ENCODE measurements around the gene SH3BP1. TPM values are rescaled to one million over a fixed set of nuclear protein-coding genes. Genes with fewer than 3 reads are reported as not detected.

SH3BP1 gene
- total and polyA plus RNA-seq, 9 of the 15 experiments (the other 6 are each of a cell fraction or from before 2014, with no cell fraction given) = 0.10 to 36.2 (median 10.4) TPM

GRCh38 chr22:37638391-37639069 is 939 bp upstream of the SH3BP1 start:
- H3K79me2 ChIP-seq (ENCODE audit: control insufficient read depth, insufficient read depth, low read length) = peaks cover 11% of the 10 kb centered on the region
- no TSS peak for BruUV-seq (replicated peaks)
- 75% methylated on average over 9 of the region's 11 CpGs for WGBS (ENCODE audit: insufficient coverage, low coverage, missing lambda C conversion rate)
- H3K9me3 ChIP-seq (replicated peaks; ENCODE audit: control insufficient read depth, insufficient read depth, low read depth, low read length) = no peaks in the 10 kb centered on the region
- H3K27me3 ChIP-seq (ENCODE audit: control insufficient read depth in 2 of 2, insufficient read depth in 2 of 2, low read length in 2 of 2) = no peaks in the 10 kb centered on the region
- no peak for ATAC-seq
- CTCF ChIA-PET (ENCODE audit: low intra/inter-chr PET ratio) = no interaction called here
- no peak overlapping the region; the same call in 1 of the 2 replicates for H3K4me3 ChIP-seq
- in situ Hi-C loops (cut with MboI) = no loop called here
- no peak for DNase-seq (ENCODE audit: extremely low read depth in 1 of 4, low spot score in 3 of 4)
- intact Hi-C loops (cut with micrococcal nuclease) = no loop called here
- peak overlapping the region in 1 of 2 experiments; percentile 92; a peak in 3 of 4 replicates for H3K9ac ChIP-seq (ENCODE audit: insufficient read depth in 1 of 2, low read depth in 2 of 2, low read length in 2 of 2)
- H3K36me3 ChIP-seq (ENCODE audit: control insufficient read depth, insufficient read depth, low read length) = peaks cover 22% of the 10 kb centered on the region; the same call in 2 of the 3 replicates
- POLR2A ChIA-PET = interaction anchor here (0.6 to 2.5 kb wide), 8 partner anchors 11 to 1399 kb away, joined by 3 to 12 read pairs (median 3); partner anchors contain the start of gene APOL2
- TF ChIP-seq THRB (CRISPR knock-in tag; conservative IDR thresholded peaks at IDR 0.05) (no peak), YBX1 (IDR thresholded peaks at IDR 0.05) (no peak), CHD2 (IDR thresholded peaks at IDR 0.05; ENCODE audit: low read depth, low read length) (no peak), IFI16 (CRISPR knock-in tag; IDR thresholded peaks at IDR 0.05) (no peak), TFAP4 (CRISPR knock-in tag; IDR thresholded peaks at IDR 0.05; ENCODE audit: borderline replicate concordance) (0 out of 2 replicates have a peak, but pooled peaks have one; percentile 27), ARID3B (CRISPR knock-in tag; IDR thresholded peaks at IDR 0.05; ENCODE audit: borderline replicate concordance) (no peak), TARDBP (IDR thresholded peaks at IDR 0.05) (no peak), KHSRP (IDR thresholded peaks at IDR 0.05) (no peak), KDM2B (CRISPR knock-in tag; IDR thresholded peaks at IDR 0.05) (no peak), ZFP91 (CRISPR knock-in tag; IDR thresholded peaks at IDR 0.05) (no peak), ZKSCAN8 (CRISPR knock-in tag; IDR thresholded peaks at IDR 0.05) (peak; percentile 52; the same call in 1 of the 2 replicates)
- no peaks in the 10 kb centered on the region for H3K9me1 ChIP-seq (ENCODE audit: control insufficient read depth, insufficient read depth, low read length)
- no peaks in the 10 kb centered on the region for H4K20me1 ChIP-seq (replicated peaks; ENCODE audit: control insufficient read depth, insufficient read depth, low read length)
- H3K4me2 ChIP-seq (ENCODE audit: insufficient read depth, low read length) = peak overlapping the region; percentile 55; the same call in 1 of the 2 replicates
- no peak overlapping the region for H3K27ac ChIP-seq (ENCODE audit: extremely low read depth, low read depth, low read length)
- FAIRE-seq = no peak
- H2AFZ ChIP-seq (ENCODE audit: low read depth, low read length) = no peak overlapping the region
- peaks cover 32 to 84% of the 10 kb centered on the region in 2 experiments for H3K4me1 ChIP-seq (replicated peaks in 1 of 2; ENCODE audit: control insufficient read depth in 2 of 2, insufficient read depth in 2 of 2, low read length in 2 of 2)
